Choroid plexus epithelial cell (primary cell): ENCODE results near the gene GABPB2.
"Not testable (repeated sequence)": the region's sequence is repeated elsewhere in the genome, so short reads cannot be mapped to it uniquely, and the experiment has no call there.

ENCODE experiments used
- DNase-seq: peaks from one replicate; pipeline ENCODE4 v3.0.0-alpha.2; 2010; ENCODE audit warnings: low read depth
- H3K4me3 ChIP-seq: 2 replicates; pipeline ENCODE4 v1.5.1; 2011; ENCODE audit warnings: low read depth, mild to moderate bottlenecking, control low read depth, low read length, moderate library complexity
- CTCF ChIP-seq: conservative IDR thresholded peaks from 2 replicates; pipeline ENCODE4 v1.5.1; 2011; ENCODE audit warnings: low read depth, mild to moderate bottlenecking, control low read depth, inconsistent platforms, low read length, moderate library complexity

Gene GABPB2

GRCh38 chr1:151067185-151067584 lies 3.4 kb upstream of the GABPB2 start:
- DNase-seq: no peak
- no peak overlapping the region for H3K4me3 ChIP-seq
- no peak for TF ChIP-seq CTCF

GRCh38 chr1:151069103-151069486 lies 1.5 kb upstream of the GABPB2 start:
- DNase-seq: no peak
- TF ChIP-seq CTCF: no peak
- no peak overlapping the region for H3K4me3 ChIP-seq

- DNase-seq: no peak
- no peak overlapping the region for H3K4me3 ChIP-seq
- TF ChIP-seq CTCF: peak; percentile 17
Measured at GRCh38 chr1:151072224-151072623, 1.7 kb downstream of the GABPB2 start.

- no peak for TF ChIP-seq CTCF
- no peak for DNase-seq
- no peak overlapping the region for H3K4me3 ChIP-seq
Measured at GRCh38 chr1:151085953-151086559, 15.5 kb downstream of the GABPB2 start.

- DNase-seq: not testable (repeated sequence)
Measured at GRCh38 chr1:151097426-151097825, 26.9 kb downstream of the GABPB2 start.

GRCh38 chr1:151098126-151098525 lies 27.6 kb downstream of the GABPB2 start:
- TF ChIP-seq CTCF: no peak
- no peak for DNase-seq

More at GRCh38 chr1:151097426-151097825, 26.9 kb downstream of the GABPB2 start:
- H3K4me3 ChIP-seq: not testable (repeated sequence)

GRCh38 chr1:151104630-151105029 lies 34.1 kb downstream of the GABPB2 start:
- no peak overlapping the region for H3K4me3 ChIP-seq
- DNase-seq: no peak
- TF ChIP-seq CTCF: no peak

More at GRCh38 chr1:151098126-151098525, 27.6 kb downstream of the GABPB2 start:
- no peak overlapping the region for H3K4me3 ChIP-seq
